MM.1S (cell line): ENCODE measurements around the gene CCPG1.

Source experiments
- EZH2 ChIP-seq: fragments of 300-600 bp; sonication (generic); optimal IDR thresholded peaks from 2 replicates; pipeline ENCODE3; 2017; ENCODE audit warnings: low read depth, mild to moderate bottlenecking, antibody characterized with exemption, low read length, mixed read lengths
- EZH2phosphoT487 ChIP-seq: fragments of 300-600 bp; sonication (generic); IDR thresholded peaks from 2 replicates; pipeline ENCODE4 v1.6.1; 2018; ENCODE audit warnings: antibody characterized with exemption, low read length
- TF ChIP-seq, protein P1 (sequence below): fragments of 300-600 bp; sonication (generic); IDR thresholded peaks from 2 replicates; pipeline ENCODE4 v1.5.1; 2016; ENCODE audit warnings: antibody characterized with exemption, low read length, mixed read lengths

DNA sequence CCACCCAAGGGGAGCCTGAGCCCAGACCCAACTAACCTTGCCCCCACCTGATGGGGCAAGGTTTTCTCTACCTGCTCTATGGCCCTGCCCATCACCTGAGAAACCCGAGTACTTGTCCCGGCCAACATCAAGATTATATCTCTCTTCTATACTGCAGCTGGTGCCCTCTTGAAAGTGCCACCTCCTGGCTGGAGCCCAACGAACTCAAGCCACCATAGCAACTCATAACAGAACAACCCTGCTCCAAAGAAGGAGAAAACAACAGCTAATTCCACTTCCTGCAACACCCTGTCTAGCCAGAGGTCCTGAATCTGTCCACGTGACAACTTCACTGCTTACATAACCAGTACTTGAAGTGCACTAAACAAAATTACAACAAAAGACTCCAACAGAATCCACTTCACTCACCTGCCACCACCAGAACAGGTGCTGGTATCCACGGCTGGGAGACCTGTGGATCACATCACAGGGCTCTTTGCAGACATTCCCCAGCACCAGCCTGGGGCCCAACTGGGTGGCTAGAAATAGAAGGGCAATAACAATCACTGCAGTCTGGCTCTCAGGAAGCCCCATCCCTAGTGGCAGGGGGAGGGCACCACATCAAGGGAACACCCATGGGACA is 49.4 kb upstream of the CCPG1 start:
- TF ChIP-seq, protein P1, sequence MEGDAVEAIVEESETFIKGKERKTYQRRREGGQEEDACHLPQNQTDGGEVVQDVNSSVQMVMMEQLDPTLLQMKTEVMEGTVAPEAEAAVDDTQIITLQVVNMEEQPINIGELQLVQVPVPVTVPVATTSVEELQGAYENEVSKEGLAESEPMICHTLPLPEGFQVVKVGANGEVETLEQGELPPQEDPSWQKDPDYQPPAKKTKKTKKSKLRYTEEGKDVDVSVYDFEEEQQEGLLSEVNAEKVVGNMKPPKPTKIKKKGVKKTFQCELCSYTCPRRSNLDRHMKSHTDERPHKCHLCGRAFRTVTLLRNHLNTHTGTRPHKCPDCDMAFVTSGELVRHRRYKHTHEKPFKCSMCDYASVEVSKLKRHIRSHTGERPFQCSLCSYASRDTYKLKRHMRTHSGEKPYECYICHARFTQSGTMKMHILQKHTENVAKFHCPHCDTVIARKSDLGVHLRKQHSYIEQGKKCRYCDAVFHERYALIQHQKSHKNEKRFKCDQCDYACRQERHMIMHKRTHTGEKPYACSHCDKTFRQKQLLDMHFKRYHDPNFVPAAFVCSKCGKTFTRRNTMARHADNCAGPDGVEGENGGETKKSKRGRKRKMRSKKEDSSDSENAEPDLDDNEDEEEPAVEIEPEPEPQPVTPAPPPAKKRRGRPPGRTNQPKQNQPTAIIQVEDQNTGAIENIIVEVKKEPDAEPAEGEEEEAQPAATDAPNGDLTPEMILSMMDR, result no peak
- TF ChIP-seq EZH2, result no peak
- no peak for TF ChIP-seq EZH2phosphoT487
